Breast epithelium (tissue), 3 donors: ENCODE data around the gene CNGB1.

Experiments
- CTCF ChIP-seq, 3 donors: fragments of 450-650 bp; IDR thresholded peaks; one replicate each; pipeline ENCODE4 v1.5.1; 2016 to 2017; ENCODE audit warnings: antibody characterized with exemption in 3 of 3, mild to moderate bottlenecking in 3 of 3, moderate library complexity in 3 of 3
- POLR2A ChIP-seq: fragments of 450-650 bp; IDR thresholded peaks from one replicate; pipeline ENCODE4 v1.6.1; 2016; ENCODE audit warnings: antibody characterized with exemption, mild to moderate bottlenecking, moderate library complexity
- POLR2AphosphoS5 ChIP-seq, 3 donors: sonication (generic); formaldehyde crosslinking; IDR thresholded peaks; one replicate each; pipeline ENCODE4 v1.6.1; 2017; ENCODE audit warnings: antibody characterized with exemption in 3 of 3

DNA sequence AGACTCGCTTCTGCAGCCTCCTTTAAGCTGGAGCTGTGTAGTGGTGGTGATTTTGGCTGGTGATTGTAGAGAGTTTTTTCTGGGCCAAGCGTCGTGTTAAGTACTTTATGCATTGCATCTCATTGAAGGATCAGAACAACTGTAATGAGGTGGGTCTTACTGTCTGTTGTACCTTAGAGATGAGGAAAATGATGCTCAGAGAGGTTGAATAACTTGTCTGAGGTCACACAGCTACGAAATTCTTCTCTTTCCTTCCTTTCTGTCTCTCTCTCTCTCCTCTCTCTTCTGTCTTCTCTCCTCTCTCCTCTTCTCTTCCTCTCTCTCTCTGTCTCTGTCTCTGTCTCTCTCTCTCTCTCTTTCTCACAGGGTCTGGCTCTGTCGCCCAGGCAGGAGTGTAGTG lies 82.8 kb downstream of the CNGB1 start:
- no peak for TF ChIP-seq CTCF (IDR thresholded peaks at IDR 0.05)
- no peak for TF ChIP-seq POLR2AphosphoS5 (IDR thresholded peaks at IDR 0.05)
- TF ChIP-seq POLR2A = no peak
